NCI-H345 (cell line): ENCODE results near the gene FUCA1.
"Not testable (repeated sequence)": the region's sequence is repeated elsewhere in the genome, so short reads cannot be mapped to it uniquely, and the experiment has no call there.

Source experiments
- DNase-seq: peaks from one replicate; lab custom pipeline; 2025; lab: John Stamatoyannopoulos, UW

Gene FUCA1

DNA sequence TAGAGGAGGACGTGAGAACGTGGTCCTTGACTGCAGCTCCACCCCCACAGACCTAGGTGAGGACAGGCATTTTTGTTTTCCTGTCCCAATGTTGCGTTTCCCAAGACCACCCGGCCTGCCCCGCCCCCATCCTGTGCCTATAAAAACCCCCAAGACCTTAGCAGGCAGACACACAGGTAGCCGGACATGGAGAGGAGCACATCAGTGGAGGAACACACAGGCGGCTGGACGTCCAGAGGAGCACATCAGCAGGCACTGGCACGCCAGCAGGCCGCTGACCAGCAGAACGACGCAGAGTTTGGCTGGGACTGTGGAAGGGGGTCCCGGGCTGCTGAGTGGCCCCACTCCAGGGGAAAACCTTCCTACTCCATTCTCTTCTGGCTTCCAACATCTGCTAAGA, 30.2 kb downstream of the FUCA1 start:
- no peak for DNase-seq

DNA sequence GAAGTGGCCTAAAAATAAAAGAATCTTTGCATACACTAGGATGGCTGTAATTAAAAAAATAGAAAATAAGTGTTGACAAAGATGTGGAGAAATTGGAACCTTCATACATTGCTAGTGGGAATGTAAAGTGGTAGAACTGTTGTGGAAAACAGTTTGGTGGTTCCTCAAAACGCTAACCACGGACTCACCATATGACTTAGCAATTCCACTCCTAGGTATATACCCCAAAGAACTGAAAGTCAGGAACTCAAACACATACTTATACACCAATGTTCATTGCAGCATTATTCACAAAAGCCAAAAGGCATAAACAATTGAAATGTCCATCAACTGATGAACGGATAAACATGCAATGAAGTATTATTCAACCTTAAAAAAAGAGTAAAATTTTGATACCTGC, 32.1 kb downstream of the FUCA1 start:
- DNase-seq = no peak

DNA sequence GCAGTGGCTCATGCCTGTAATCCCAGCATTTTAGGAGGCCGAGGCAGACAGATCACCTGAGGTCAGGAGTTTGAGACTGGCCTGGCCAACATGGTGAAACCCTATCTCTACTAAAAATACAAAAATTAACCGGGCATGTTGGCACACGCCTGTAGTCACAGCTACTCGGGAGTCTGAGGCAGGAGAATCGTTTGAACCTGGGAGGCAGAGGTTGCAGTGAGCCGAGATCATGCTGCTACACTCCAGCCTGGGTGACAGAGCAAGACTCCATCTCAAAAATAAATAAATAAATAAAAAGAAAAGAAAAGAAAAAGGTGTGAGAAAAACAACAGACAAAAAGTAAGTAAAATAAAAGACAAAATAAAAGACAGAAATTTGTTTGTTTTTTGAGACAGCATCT, 33.9 kb downstream of the FUCA1 start:
- DNase-seq = not testable (repeated sequence)

DNA sequence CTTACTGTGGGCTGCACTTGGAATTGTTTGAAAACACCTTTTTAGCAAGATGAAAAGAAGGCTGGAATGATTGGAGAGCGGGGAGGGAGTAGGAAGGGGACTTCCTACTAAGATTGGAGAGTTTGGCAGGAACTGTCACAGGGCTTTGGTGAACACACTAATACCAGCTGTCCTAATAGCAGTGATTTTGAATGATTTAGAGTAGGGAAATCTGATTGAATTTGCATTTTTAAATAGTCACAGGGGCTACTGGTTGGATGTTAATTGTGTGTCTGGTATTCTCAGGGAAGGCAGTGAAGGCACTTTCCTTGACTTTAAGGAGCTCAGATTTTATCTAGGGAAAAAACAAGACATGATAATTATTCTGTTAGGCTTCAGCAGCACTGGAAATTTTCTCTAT, 40.4 kb downstream of the FUCA1 start:
- DNase-seq = no peak

DNA sequence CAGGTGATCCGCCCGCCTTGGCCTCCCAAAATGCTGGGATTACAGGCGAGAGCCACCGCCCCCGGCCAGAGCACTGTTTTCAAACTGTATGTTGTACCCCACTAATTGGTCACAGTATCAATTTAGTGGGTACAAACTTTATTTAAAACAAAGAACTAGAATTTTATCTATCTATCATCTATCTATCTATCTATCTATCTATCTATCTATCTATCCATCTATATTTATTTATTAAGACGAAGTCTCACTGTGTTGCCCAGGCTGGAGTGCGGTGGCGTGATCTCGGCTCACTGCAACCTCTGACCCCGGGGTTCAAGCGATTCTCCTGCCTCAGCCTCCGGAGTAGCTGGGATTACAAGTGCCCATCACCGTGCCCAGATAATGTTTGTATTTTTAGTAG, 41.5 kb downstream of the FUCA1 start:
- DNase-seq = not testable (repeated sequence)

DNA sequence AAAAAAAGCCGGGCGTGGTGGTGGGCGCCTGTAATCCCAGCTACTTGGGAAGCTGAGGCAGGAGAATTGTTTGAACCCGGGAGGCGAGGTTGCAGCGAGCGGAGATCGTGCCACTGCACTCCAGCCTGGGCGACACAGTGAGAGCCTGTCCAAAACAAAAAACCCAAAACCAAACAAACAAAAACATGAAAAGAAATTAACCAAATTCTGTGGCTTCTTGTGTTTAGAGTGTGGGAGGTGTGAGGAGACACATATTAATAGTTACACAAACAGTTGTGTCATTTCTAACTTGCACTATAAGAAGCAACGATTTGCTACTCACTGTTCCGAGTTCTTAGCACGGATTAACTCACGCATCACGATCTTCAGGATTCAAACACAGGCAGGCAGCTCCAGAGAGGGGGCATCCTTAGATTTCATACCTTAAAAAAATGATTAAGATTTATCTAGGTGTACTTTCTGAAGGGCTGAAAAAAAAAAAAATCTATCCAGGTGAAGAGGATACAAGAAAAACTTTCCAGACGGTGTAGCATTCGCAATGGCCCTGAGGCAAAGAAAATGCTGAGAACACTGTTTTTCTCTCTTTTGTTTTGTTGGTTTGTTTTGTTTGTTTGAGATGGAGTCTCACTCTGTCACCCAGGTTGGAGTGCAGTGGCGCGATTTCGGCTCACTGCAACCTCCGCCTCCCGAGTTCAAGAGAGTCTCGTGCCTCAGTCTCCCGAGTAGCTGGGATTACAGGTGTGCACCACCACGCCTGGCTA, 42.1 kb downstream of the FUCA1 start:
- no peak for DNase-seq

DNA sequence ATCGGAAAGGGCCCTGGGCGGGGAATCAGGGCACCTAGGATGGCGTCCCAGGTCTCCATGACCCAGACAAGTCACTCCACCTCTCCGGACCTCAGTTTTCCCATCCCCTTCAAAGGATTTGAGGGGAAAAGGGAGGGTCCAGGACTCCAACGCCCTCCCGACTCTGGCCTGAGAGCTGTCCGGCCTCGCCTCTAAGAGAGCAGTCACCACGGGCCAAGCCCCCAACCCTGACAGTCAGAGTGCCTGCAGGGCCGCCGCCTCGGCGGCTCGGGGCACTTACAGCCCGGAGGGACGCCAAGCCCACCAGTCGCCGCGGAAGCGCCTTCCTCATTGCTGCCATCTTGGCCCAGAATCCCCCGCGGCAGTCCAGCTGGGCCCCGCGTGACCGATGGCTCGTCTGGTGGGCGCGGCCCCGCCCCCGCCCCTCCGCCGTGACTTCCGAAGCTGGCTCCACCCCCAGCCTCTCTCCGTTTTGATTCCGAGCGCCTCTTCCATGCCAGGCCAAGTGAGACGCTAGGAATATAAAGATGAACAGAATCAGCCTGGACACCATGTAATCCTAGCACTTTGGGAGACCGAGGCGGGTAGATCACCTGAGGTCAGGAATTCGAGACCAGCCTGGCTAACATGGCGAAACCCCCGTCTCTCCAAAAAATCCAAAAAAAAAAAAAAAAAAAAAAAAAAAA, 42.9 kb downstream of the FUCA1 start, which contains the start of gene HMGCL:
Gene HMGCL (minus strand): TSS at position 354 of the 686 bp plus-strand sequence. CDS start 14 bp downstream, at position 340.
- peak; percentile 93 for DNase-seq

DNA sequence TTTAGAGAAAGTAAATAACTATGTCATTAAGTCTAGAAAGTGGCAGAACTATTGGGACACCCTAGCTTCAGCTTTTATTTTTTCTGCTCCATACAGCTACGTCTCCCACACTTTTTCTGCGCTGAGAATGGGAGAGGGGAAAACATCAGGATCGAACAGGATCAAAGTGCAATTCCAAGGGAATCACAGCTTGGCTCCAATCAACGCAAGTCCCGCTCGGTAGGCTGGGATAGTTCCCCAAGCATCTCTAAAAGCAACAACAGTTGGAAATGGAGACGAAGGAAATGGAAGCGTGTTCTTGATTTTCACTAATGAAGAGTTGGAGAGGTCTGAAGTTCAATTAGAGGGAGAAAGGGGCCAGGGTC, 43.4 kb downstream of the FUCA1 start:
- DNase-seq = no peak

DNA sequence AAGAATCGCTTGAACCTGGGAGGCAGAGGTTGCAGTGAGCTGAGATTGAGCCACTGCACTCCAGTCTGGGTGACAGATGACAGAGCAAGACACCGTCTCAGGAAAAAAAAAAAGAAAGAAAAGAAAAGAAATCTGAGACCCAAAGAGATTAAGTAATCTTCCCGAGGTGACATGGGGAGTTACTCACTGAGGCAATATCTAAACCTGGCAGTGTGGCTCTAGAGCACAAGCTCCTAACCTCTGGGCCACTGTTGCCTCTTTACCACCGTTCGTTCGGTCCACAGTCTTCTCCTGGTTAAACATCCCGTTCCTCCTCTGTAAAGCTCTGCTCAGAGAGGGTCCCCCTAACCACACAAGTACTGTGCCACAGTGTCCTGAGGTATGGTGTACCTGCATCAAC, 44.3 kb downstream of the FUCA1 start:
- DNase-seq = no peak

DNA sequence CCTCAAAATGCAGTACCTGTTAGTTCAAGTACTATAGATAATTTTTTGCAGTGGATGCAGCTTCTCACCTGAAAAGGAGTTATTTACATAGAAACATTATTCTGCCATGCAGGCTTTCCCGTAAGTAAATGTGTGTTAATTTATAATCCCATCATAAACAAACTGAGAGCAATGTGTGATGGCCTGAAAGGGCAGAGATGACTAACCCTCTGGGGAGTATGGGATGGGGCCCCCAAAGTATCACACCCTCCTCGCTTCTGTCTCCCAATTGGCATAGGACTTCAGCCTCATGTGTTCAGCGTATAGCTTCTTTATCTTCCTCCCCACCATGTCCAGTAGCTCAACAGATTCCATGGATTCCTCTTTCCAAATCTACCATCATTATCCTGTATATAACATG, 50.5 kb downstream of the FUCA1 start:
- DNase-seq = no peak

DNA sequence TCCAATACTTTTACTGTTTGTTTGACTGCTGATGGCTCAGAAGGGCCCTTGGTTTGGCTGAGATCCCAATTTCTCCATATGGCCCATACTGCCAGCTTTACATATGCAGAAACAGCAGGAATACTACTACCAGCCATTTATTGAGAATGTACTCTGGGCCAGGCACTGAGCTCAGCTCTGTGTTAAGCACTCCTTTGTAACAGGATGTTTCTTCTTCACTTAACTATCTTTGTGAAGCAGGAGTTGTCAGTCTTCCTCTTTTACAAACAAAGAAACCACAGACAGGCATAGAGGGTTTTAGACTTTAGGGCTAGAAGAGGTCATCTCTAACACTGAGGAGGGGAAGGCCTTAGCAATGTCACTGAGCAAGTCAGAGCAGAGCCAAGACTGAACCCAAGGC, 51.2 kb downstream of the FUCA1 start:
- no peak for DNase-seq

DNA sequence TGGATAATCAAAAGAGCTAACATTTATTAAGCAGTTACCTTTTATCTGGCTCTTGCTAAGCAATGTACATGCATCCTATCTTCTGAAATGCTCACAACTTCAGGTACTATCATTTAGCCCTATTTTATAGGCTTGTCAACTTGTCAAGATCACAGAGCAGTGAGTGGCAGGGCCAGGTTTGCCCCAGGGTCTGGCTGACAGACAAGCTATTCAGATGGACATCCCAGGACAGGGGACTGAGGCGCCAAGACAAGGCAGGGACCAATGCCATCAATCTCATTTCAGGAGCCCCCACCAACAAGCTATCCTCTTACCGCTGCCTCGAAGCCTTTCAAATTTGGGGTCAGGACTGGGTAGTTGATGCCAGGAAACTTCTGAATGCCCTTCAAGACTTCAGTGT, 51.7 kb downstream of the FUCA1 start:
- no peak for DNase-seq

DNA sequence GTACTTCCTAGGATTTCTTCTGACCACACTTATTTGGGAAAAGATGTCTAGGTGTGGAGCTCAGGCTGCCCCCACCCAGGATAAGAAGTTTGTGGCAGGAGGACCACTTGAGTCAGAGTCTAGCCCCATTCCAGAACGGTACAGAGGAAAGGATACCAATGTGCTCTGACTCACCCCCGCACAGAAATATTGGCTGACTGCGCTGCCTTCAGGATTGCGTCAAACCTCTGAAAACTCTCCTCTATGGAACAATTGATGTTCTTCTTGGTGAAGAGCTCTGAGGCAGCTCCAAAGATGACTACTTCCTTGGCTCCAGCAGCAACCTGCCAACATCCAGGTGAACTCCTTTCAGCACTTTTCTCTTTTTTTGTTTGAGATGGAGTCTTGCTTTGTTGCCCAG, 54.1 kb downstream of the FUCA1 start:
- no peak for DNase-seq

DNA sequence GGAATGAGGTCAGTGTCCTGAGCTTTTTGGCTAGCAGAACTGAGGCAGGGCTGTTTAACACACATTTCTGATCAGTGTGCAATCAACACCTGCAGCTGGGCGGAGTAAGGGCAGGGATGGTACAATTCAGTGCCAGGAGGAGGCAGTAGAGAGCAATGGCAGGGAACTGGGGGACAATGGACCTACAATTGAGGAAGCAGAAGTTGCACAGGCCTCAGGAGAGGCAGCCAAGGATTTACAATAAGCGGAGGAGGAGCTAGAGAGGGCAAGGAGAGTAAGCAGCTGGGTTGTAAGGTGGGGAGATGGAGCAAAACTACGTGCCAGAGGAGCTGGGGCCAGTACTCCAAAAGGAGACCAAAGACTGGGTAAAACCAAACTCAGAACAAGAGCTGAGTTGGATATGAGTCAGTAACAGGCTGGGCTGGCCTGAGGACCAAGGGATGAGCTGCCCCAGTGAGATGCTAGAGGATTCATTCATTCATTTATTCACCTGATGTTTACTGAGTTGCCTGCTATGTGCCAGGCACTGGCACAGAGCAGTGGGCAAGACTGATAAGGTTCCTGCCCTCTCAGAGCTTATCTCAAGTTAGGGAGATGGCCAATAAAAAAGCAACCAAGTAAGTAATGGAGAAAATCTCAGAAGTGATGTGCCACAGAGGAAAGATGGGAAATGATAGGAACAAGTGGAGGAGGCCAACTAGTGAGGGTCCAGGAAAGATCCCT, 57.1 kb downstream of the FUCA1 start:
- DNase-seq = no peak

DNA sequence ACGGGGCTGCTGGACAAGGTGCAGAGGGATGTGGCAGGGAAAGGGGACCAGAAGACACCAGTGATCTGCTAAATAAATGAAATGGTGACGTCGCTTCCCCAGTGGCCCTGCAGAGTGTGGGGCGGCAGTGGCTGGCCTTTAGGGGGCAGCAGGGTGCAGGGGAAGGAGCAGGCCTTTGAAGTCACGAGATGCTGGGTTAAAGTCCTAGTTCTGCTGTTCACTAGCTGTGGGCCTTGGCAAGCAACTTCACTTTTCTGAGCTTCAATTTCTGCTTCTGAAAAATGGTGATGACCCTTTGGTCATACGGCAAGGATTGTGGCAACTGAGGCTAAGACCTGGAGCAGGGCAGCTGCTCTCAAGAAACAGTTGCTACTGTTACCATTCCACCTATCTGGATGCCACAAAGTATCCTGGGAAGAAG, 58.3 kb downstream of the FUCA1 start:
- peak; percentile 46 for DNase-seq

DNA sequence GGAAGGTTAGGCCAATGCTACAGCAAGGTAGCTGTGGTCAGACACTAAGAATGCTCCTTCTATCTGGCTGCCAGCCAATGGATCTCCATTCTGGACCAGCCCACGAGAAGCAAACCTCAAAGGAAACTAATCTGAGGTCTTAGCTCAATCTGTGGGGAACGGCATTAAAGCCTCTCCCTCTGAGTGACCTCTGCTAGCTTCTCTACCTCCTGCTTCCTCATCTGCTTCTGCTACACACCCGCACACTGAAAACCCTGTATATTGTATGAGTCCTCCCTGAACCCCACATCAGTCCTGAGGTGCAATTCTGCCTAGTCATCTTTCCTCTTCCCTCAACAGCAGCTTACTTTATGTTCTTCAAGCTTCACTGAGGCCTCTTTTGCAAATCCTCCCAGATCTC, 60.6 kb downstream of the FUCA1 start:
- no peak for DNase-seq

DNA sequence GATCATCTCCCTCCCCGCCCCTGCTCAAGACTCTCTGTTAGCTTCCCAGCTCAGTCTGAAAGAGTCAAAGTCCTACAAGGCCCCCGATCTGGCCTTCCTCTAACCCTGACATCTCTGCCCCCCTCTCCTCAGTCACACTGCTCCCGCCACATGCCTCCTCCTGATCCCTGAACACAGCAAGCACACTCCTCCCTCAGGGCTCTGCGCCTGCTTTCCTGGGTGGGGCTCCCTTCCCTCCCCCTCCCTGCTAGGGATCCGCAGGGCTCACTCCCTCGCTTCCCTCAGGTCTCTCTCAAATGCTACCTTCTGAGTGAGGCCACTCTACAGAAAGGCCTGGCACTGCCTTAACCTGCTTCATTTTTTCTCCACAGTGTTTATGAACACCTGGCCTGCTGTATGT, 61.8 kb downstream of the FUCA1 start:
- no peak for DNase-seq

DNA sequence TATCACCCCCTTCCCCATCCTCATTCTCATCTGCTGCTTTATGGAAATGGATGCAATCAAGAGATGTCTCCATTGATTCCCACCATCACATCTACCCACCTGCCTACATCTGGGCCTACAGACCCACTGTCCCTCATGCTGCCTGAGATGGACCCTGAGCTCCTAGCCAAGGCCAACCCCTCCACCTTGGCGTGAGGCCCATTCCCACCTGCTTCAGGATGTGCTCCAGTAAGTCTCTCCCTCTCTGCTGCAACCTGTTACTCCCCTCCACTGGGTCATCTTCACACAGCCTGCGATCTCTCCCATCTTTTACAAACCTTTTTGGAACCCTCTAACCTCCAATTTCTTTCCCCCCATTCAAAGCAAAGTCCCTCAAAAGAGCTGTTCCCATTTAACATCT, 63.1 kb downstream of the FUCA1 start:
- no peak for DNase-seq

DNA sequence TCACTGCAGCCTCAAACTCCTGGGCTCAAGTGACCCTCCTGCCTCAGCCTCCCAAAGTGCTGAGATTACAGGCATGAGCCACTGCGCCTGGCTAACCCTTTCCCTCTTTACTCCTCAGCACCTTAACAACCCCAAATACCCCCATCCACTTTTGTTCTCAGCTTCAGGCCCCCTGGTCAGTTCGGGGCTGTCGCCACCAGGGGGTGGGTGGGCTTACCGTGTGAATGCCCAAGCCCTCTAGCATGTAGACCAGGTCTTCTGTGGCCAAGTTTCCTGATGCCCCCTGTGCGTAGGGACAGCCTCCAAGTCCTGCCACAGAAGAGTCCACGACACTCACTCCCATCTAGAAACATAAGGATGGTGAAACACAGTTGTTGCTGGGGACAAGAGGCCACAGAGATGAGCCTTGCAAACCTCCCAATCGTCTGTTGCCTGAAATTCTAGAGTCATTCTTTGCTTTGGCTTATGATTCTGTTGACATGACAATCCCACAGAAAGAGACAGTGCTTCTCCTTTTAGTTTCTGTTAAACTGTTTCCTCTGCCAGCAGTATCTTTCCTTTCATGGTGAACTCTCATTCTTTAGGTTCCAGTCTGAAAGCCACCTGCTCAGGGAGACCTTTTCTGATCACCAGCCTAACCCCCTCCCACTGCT, 63.8 kb downstream of the FUCA1 start:
- DNase-seq = no peak

DNA sequence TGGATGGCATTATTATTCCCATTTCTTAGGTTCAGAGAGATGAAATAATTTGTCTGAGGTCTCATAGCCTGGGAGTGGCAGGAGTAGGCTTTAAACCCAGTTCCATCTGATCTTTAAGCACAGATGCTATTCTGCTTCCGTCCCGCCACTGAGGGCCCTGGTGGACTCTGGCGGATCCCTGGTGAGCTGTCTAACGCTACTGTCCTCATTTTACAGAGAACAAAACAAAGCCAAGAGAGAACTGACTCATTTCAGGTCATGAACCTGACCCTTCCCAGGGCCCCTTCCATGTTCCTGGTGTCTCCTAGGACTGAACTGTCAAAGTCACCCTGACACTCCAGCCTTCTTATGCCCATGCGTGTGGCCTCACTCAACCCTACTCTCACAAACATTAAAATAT, 64.4 kb downstream of the FUCA1 start:
- no peak for DNase-seq

DNA sequence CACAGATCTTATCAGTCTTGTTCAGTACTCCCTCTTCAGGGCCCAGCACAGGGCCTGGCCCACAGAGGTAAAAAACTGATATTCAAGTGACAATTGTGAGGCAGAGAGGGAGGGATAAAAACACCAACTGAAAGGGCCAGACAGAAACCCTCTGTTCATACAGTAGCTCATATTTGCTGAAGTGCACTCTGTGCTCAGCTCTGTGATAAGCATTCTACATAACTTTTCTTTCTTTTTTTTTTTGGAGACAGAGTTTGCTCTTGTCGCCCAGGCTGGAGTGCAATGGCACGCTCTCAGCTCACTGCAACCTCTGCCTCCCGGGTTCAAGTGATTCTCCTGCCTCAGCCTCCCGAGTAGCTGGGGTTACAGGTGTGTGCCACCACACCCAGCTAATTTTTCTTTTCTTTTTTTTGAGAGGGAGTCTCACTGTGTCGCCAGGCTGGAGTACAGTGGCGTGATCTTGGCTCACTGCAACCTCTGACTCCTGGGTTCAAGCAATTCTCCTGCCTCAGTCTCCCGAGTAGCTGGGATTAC, 65.2 kb downstream of the FUCA1 start:
- DNase-seq = not testable (repeated sequence)

DNA sequence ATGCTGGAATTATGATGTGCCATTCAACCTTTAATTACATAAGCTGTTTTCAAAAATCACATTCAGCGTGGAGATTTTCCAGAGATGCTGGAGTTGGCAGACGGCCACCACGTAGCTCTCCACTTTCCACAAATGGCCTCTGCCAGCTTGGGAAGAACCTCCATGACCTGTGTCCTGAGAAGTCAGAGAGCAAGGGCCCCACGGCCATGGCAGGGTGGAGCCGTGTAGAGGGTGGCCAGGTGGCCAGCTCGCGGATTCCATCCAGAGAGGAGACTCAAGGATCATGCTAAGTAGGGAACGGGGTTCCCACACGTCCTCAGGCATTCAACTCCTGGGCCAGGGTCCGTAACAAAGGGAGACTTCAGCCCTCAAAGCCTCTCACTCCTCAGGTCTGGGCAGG, 66.2 kb downstream of the FUCA1 start:
- no peak for DNase-seq
